ENCODE data around the gene UBASH3A. TPM values are rescaled to one million over a fixed set of nuclear protein-coding genes. Genes with fewer than 3 reads are reported as not detected.

UBASH3A gene
- total and polyA plus RNA-seq, 7 donors, result 0.06 to 0.21 TPM; not detected in 5

DNA sequence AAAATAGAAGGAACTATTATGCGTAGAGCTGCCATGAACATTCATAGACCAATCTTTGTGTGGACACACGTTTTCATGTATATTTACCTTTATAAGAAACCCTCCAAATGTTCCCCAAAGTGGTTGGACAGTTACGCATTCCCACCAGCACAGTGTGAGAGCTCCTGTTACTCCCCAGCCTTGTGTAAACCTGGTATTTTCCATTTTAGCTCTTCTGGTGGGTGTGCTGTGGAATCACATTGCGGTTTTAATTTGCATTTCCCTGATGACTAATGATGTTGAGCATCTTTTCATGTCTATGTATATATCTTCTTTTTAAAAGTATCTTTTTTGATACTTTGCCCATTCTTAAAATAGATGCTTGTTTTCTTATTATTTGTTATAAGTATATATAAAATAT is 3.2 kb upstream of the UBASH3A start:
- no peak for ATAC-seq
- Histone ChIP-seq H3K4me3 (no peak overlapping the region), H3K36me3 (ENCODE audit: insufficient read depth in 1 of 2, low read depth in 1 of 2) (no peaks in the 10 kb centered on the region), H3K9me3 (peaks cover 5% of the 10 kb centered on the region), H3K4me1 (no peaks in the 10 kb centered on the region), H3K27ac (no peak overlapping the region), H3K27me3 (ENCODE audit: insufficient read depth in 3 of 3, low read length in 2 of 3) (peaks cover 0 to 10% (median 0%) of the 10 kb centered on the region in 3 donors)
- intact Hi-C loops (cut with DNase I), result no loop called here
- DNase-seq, result no peak
- TF ChIP-seq, protein P1, sequence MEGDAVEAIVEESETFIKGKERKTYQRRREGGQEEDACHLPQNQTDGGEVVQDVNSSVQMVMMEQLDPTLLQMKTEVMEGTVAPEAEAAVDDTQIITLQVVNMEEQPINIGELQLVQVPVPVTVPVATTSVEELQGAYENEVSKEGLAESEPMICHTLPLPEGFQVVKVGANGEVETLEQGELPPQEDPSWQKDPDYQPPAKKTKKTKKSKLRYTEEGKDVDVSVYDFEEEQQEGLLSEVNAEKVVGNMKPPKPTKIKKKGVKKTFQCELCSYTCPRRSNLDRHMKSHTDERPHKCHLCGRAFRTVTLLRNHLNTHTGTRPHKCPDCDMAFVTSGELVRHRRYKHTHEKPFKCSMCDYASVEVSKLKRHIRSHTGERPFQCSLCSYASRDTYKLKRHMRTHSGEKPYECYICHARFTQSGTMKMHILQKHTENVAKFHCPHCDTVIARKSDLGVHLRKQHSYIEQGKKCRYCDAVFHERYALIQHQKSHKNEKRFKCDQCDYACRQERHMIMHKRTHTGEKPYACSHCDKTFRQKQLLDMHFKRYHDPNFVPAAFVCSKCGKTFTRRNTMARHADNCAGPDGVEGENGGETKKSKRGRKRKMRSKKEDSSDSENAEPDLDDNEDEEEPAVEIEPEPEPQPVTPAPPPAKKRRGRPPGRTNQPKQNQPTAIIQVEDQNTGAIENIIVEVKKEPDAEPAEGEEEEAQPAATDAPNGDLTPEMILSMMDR (IDR thresholded peaks at IDR 0.05), result no peak
- WGBS, 3 donors, result 73 to 80% (median 75%) methylated on average over 4 of the region's 4 CpGs

DNA sequence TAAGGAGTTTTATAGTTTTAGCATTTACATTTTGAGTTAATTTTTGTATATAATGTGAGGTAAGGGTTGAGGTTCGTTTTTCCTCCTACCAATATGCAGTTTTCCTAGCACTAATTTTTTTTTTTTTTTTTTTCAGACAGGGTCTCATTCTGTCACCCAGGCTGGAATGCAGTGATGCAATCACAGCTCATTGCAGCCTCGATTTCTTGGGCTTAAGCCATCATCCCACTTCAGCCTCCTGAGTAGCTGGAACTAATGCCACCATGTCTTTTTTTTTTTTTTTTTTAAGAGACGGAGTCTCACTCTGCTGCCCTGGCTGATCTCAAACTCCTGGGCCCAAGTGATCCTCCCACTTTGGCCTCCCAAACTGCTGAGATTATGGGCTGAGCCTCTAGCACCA is 2.5 kb upstream of the UBASH3A start:
- intact Hi-C loops (cut with DNase I), result no loop called here
- WGBS, 3 donors, result 24 to 47% (median 35%) methylated on average over 3 of the region's 3 CpGs
- no peaks in the 10 kb centered on the region for H3K4me1 ChIP-seq
- no peak overlapping the region for H3K4me3 ChIP-seq
- H3K27ac ChIP-seq, result no peak overlapping the region
- no peaks in the 10 kb centered on the region for H3K36me3 ChIP-seq (ENCODE audit: insufficient read depth in 1 of 2, low read depth in 1 of 2)
- DNase-seq, result no peak
- H3K9me3 ChIP-seq, result peaks cover 5% of the 10 kb centered on the region
- peaks cover 0 to 11% (median 0%) of the 10 kb centered on the region in 3 donors for H3K27me3 ChIP-seq (ENCODE audit: insufficient read depth in 3 of 3, low read length in 2 of 3)
- TF ChIP-seq, protein P1 (IDR thresholded peaks at IDR 0.05), result no peak
- ATAC-seq, result no peak

DNA sequence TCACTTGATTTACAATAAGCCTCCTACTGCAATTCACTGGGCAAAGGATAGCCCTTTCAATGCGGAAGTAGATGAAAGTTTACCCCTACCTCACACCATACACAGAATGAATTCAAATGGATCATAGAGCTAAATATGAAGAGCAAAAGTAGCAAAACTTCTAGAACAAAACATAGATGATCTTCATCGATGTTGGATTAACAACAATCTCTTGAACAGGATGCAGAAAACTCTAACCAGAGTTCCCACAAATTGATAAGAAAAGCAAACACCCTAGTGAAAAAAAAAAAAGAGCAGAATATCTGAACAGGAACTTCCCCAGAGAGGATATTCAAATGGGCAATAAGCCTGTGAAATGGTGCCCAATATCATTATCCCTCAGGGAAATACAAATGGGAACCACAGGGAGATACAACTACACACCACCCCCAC is 1.9 kb upstream of the UBASH3A start:
- intact Hi-C loops (cut with DNase I), result no loop called here

DNA sequence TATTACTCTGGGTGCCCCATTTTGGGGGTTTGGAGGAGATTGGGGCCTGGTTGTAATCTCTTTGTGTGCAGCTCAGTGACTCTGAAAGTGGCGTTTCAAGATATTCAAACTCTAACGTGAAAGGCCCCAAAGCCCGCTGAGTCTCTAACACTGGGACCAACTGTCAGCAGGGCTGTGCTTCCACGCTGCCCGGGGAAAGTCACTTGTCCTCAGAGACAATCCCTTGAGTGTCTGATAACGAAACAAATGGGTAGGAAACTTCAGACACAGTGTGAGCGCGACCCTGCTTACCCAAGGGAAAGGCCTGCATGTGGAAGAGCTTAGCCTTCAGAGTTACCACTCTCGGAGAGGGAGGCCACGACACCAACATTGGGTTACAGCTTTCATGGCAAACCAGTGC is 837 bp downstream of the UBASH3A start:
- H3K4me1 ChIP-seq, result no peaks in the 10 kb centered on the region
- peaks cover 0 to 22% (median 2%) of the 10 kb centered on the region in 3 donors for H3K27me3 ChIP-seq (ENCODE audit: insufficient read depth in 3 of 3, low read length in 2 of 3)
- no peaks in the 10 kb centered on the region for H3K36me3 ChIP-seq (ENCODE audit: insufficient read depth in 1 of 2, low read depth in 1 of 2)
- no peak overlapping the region for H3K27ac ChIP-seq
- peaks cover 5% of the 10 kb centered on the region for H3K9me3 ChIP-seq
- no peak overlapping the region for H3K4me3 ChIP-seq
- no peak for DNase-seq
- intact Hi-C loops (cut with DNase I), result no loop called here
- 69 to 72% (median 71%) methylated on average over 10 of the region's 10 CpGs for WGBS, 3 donors
- ATAC-seq, result no peak
- TF ChIP-seq, protein P1 (IDR thresholded peaks at IDR 0.05), result no peak

More for the DNA sequence above, 1.9 kb upstream of the UBASH3A start:
- WGBS, 3 donors, result 85 to 96% (median 91%) methylated on average over 2 of the region's 2 CpGs
- Histone ChIP-seq H3K4me1 (no peaks in the 10 kb centered on the region), H3K27me3 (ENCODE audit: insufficient read depth in 3 of 3, low read length in 2 of 3) (peaks cover 0 to 11% (median 0%) of the 10 kb centered on the region in 3 donors), H3K9me3 (peaks cover 5% of the 10 kb centered on the region), H3K4me3 (no peak overlapping the region), H3K36me3 (ENCODE audit: insufficient read depth in 1 of 2, low read depth in 1 of 2) (no peaks in the 10 kb centered on the region), H3K27ac (no peak overlapping the region)
- TF ChIP-seq, protein P1 (IDR thresholded peaks at IDR 0.05), result no peak
- no peak for DNase-seq
- ATAC-seq, result no peak
